NCI-H2029 (cell line): ENCODE measurements around the gene DNAJA1.
A peak's percentile ranks its signal among the peaks of the same experiment; 100 is the strongest.

Source experiments
- DNase-seq: peaks from one replicate; lab custom pipeline; 2025; lab: John Stamatoyannopoulos, UW

DNAJA1 gene

GRCh38 chr9:33029231-33029786 is 4.2 kb downstream of the DNAJA1 start:
- no peak for DNase-seq

GRCh38 chr9:33030285-33030684 is 5.2 kb downstream of the DNAJA1 start:
- no peak for DNase-seq

- no peak for DNase-seq
Measured at GRCh38 chr9:33032292-33032691, 7.2 kb downstream of the DNAJA1 start.

GRCh38 chr9:33032865-33033264 is 7.8 kb downstream of the DNAJA1 start:
- no peak for DNase-seq

- no peak for DNase-seq
Measured at GRCh38 chr9:33040792-33041431, 15.8 kb downstream of the DNAJA1 start.

- DNase-seq, result no peak
Measured at GRCh38 chr9:33041432-33042188, 16.5 kb downstream of the DNAJA1 start.

GRCh38 chr9:33042473-33042872 is 17.4 kb downstream of the DNAJA1 start:
- no peak for DNase-seq

- DNase-seq, result no peak
Measured at GRCh38 chr9:33043671-33044070, 18.6 kb downstream of the DNAJA1 start.

GRCh38 chr9:33044162-33044673 is 19.1 kb downstream of the DNAJA1 start:
- DNase-seq, result peak; percentile 83

- peak; percentile 26 for DNase-seq
Measured at GRCh38 chr9:33044677-33045282, 19.7 kb downstream of the DNAJA1 start.

- DNase-seq, result no peak
Measured at GRCh38 chr9:33046061-33046460, 21.0 kb downstream of the DNAJA1 start.

- no peak for DNase-seq
Measured at GRCh38 chr9:33048054-33048465, 23.0 kb downstream of the DNAJA1 start.

GRCh38 chr9:33049680-33050361 is 24.7 kb downstream of the DNAJA1 start:
- no peak for DNase-seq

- no peak for DNase-seq
Measured at GRCh38 chr9:33051144-33051543, 26.1 kb downstream of the DNAJA1 start.

GRCh38 chr9:33065157-33066076 is 40.3 kb downstream of the DNAJA1 start:
- no peak for DNase-seq

- DNase-seq, result no peak
Measured at GRCh38 chr9:33068991-33069390, 43.9 kb downstream of the DNAJA1 start.

GRCh38 chr9:33076046-33077004 is 51.3 kb downstream of the DNAJA1 start, which contains the start of gene SMU1:
SMU1 (minus strand) TSS chr9:33076674; CDS start chr9:33076608, 66 bp downstream.
- peak; percentile 97 for DNase-seq

- DNase-seq, result no peak
Measured at GRCh38 chr9:33080534-33080933, 55.5 kb downstream of the DNAJA1 start.

GRCh38 chr9:33081128-33081851 is 56.2 kb downstream of the DNAJA1 start:
- peak; percentile 85 for DNase-seq
